Activated CD4-positive, alpha-beta T cell treated with anti-CD3 and anti-CD28 coated beads for 1 hour (primary cell): ENCODE data around the gene POTEM.
A peak's percentile ranks its signal among the peaks of the same experiment; 100 is the strongest.
"Not testable (repeated sequence)": the region's sequence is repeated elsewhere in the genome, so short reads cannot be mapped to it uniquely, and the experiment has no call there.

Experiments
- DNase-seq: peaks from one replicate; pipeline ENCODE4 v3.0.0-alpha.2; 2020

Gene POTEM

GRCh38 chr14:19038060-19038664 is 70.9 kb downstream of the POTEM start:
- not testable (repeated sequence) for DNase-seq

GRCh38 chr14:19038785-19039184 is 71.6 kb downstream of the POTEM start:
- not testable (repeated sequence) for DNase-seq

GRCh38 chr14:19043384-19043783 is 76.2 kb downstream of the POTEM start:
- peak; percentile 7 for DNase-seq
